Activated naive CD4-positive, alpha-beta T cell treated with anti-CD3 and anti-CD28 coated beads, Interleukin-2, amount 10 ng/mL, durations not matched to agents 7 days and 5 days (primary cell): ENCODE measurements around the gene SLC31A2.
"Not testable (repeated sequence)": the region's sequence is repeated elsewhere in the genome, so short reads cannot be mapped to it uniquely, and the experiment has no call there.

ENCODE experiments used
- CTCF ChIA-PET: fragments of 350-600 bp; sonication (Branson Sonifier 250); formaldehyde crosslinking; loops from one replicate; lab custom pipeline; 2021; ENCODE audit warnings: antibody characterized with exemption; lab: Charles Lee
- DNase-seq: peaks from one replicate; pipeline ENCODE4 v3.0.0-alpha.2; 2020
- H3K27ac Mint-ChIP-seq: one replicate; pipeline ENCODE4 v1.8.0; 2021; ENCODE audit warnings: mild to moderate bottlenecking, moderate library complexity, mixed read lengths
- H3K27me3 Mint-ChIP-seq: one replicate; pipeline ENCODE4 v1.8.0; 2021; ENCODE audit warnings: mild to moderate bottlenecking, mixed read lengths
- H3K36me3 Mint-ChIP-seq: one replicate; pipeline ENCODE4 v1.8.0; 2021; ENCODE audit warnings: mixed read lengths
- H3K4me1 Mint-ChIP-seq: one replicate; pipeline ENCODE4 v1.8.0; 2021; ENCODE audit warnings: mixed read lengths
- H3K4me3 Mint-ChIP-seq: one replicate; pipeline ENCODE4 v1.8.0; 2021; ENCODE audit warnings: mild to moderate bottlenecking, moderate library complexity, mixed read lengths
- H3K9me3 Mint-ChIP-seq: one replicate; pipeline ENCODE4 v1.8.0; 2021; ENCODE audit warnings: mixed read lengths

The SLC31A2 gene, protein sequence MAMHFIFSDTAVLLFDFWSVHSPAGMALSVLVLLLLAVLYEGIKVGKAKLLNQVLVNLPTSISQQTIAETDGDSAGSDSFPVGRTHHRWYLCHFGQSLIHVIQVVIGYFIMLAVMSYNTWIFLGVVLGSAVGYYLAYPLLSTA

GRCh38 chr9:113150670-113151611 is at the start of gene SLC31A2:
Gene SLC31A2 (plus strand): TSS chr9:113151007. CDS start chr9:113151075, 68 bp downstream.
- H3K4me3 Mint-ChIP-seq: peak within 1 kb of the TSS; percentile 76
- DNase-seq: peak; percentile 90
- H3K9me3 Mint-ChIP-seq: no peaks in the 10 kb centered on the region
- peaks cover 26% of the 10 kb centered on the region for H3K4me1 Mint-ChIP-seq
- CTCF ChIA-PET: interaction anchor here (1.0 to 3.5 kb wide), 4 partner anchors 25 to 124 kb away, joined by 3 to 19 read pairs (median 4); partner anchors contain the start of genes CDC26 and PRPF4
- H3K27me3 Mint-ChIP-seq: peaks cover 25% of the 10 kb centered on the region
- H3K27ac Mint-ChIP-seq: peak within 1 kb of the TSS; percentile 42
- peaks cover 4% of the 10 kb centered on the region for H3K36me3 Mint-ChIP-seq

DNA sequence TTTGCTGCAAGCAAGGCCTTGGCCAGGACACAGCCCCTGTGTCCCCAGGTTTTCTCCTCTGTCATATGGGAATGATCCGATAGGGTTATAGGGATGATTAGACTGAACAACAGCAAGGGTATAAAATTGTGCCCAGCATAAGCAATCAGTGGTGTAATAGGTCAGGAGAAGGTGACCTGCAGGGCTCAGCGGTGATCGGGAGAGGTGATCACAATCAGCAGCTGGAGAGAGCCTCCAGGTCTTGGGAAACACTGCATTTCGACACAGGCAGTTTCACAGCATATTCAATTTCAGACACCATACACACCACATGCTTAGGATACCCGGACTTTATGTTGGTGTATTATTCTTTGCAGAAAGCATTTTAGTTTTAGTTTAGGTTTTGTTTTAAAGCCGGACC is 45.5 kb upstream of the SLC31A2 start:
- CTCF ChIA-PET: not testable (repeated sequence)

DNA sequence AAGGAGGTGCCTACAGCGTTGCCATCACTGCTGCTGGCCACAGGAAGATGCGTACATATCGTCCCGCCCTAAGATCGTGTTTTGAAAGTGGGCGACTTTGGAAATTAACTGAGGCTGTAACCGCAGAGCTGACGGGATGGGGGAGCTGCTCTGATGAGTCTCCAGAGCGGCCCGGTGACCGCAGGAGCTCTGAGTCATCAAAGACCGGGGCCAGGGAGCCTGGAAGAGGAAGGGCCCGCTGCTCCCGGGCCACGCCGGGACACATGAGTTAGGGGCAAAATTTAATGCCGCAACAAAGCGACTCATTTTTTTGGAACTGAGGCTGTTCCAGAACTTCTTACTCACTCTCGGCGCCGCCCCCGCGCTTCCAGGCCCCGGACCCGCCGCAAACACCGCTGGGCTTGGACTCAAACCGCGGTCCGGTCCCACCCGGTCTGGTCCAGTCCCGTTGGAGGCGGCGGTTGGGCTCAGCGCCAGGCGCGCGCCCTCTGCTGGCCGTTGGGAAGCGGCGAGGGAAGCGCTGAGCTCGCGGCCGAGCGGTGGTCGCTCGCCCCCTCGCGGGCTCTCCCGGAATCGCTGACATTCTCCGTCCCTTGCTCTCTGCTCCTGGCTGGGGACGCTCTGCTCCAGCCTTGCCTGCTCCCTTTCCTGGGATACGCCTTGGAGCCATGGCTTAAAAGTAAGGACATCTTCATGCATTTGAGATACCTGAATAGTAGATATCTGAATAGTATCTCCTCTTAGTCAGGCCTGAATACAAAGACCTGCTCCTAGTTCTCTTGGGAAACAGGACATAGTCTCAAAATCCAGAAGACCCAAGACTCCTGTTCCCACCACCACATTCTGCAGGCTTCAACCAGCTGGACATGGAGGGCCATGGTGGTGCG is 39.5 kb upstream of the SLC31A2 start:
- H3K27me3 Mint-ChIP-seq, H3K36me3 Mint-ChIP-seq, H3K4me1 Mint-ChIP-seq, H3K4me3 Mint-ChIP-seq, DNase-seq, H3K27ac Mint-ChIP-seq, H3K9me3 Mint-ChIP-seq: not testable (repeated sequence)
- CTCF ChIA-PET: interaction anchor here (0.9 to 2.4 kb wide), 13 partner anchors 10 to 266 kb away, joined by 3 to 19 read pairs (median 4); partner anchors contain the start of gene SLC31A2

More for the DNA sequence above, 45.5 kb upstream of the SLC31A2 start:
- not testable (repeated sequence) for H3K9me3 Mint-ChIP-seq, H3K36me3 Mint-ChIP-seq, H3K27me3 Mint-ChIP-seq, H3K27ac Mint-ChIP-seq, H3K4me3 Mint-ChIP-seq, DNase-seq, H3K4me1 Mint-ChIP-seq

GRCh38 chr9:113112706-113113510 is 37.9 kb upstream of the SLC31A2 start:
- not testable (repeated sequence) for H3K9me3 Mint-ChIP-seq, H3K4me3 Mint-ChIP-seq, DNase-seq, H3K36me3 Mint-ChIP-seq, H3K27me3 Mint-ChIP-seq, H3K27ac Mint-ChIP-seq, H3K4me1 Mint-ChIP-seq
- CTCF ChIA-PET: interaction anchor here (0.6 to 2.4 kb wide), 22 partner anchors 10 to 1200 kb away, joined by 3 to 19 read pairs (median 4); partner anchors contain the start of genes CDC26, PRPF4 and SLC31A2

DNA sequence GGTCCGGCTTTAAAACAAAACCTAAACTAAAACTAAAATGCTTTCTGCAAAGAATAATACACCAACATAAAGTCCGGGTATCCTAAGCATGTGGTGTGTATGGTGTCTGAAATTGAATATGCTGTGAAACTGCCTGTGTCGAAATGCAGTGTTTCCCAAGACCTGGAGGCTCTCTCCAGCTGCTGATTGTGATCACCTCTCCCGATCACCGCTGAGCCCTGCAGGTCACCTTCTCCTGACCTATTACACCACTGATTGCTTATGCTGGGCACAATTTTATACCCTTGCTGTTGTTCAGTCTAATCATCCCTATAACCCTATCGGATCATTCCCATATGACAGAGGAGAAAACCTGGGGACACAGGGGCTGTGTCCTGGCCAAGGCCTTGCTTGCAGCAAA is 32.0 kb upstream of the SLC31A2 start:
- H3K9me3 Mint-ChIP-seq, H3K4me3 Mint-ChIP-seq, H3K4me1 Mint-ChIP-seq, H3K27me3 Mint-ChIP-seq, DNase-seq, H3K36me3 Mint-ChIP-seq, CTCF ChIA-PET, H3K27ac Mint-ChIP-seq: not testable (repeated sequence)

GRCh38 chr9:113125386-113126035 is 25.3 kb upstream of the SLC31A2 start:
- no peaks in the 10 kb centered on the region for H3K36me3 Mint-ChIP-seq
- H3K27me3 Mint-ChIP-seq: peaks cover 16% of the 10 kb centered on the region
- no peaks in the 10 kb centered on the region for H3K9me3 Mint-ChIP-seq
- DNase-seq: no peak
- peaks cover 3% of the 10 kb centered on the region for H3K4me1 Mint-ChIP-seq
- CTCF ChIA-PET: interaction anchor here (1.2 kb wide), 1 partner anchor 26 kb away, joined by 3 read pairs; the partner anchor contains the start of gene SLC31A2
- H3K27ac Mint-ChIP-seq: no peak overlapping the region
- H3K4me3 Mint-ChIP-seq: no peak overlapping the region

DNA sequence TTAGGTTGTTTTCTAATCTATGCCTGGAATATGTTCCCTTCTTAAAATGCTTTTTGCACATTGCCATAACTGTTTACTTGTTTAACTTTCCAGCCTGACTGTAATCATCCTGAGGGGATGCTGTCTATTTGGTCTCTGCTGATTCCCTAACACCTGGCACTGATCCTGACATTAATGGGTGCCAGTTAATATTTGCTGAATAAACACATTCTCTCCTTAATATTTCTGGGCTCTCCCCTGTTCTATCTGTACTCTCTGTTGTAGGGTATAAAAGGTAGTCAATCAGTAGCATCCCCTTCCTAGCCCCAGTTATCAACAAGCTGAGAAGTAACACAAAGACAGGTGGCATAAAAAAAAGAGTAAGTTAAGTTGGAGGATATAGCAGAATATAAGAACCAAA is 21.3 kb upstream of the SLC31A2 start:
- CTCF ChIA-PET: interaction anchor here (1.4 kb wide), 1 partner anchor 9 kb away, joined by 3 read pairs; no protein-coding TSS in a partner anchor
- Mint-ChIP-seq H3K9me3 (no peaks in the 10 kb centered on the region), H3K27me3 (peaks cover 18% of the 10 kb centered on the region), H3K4me1 (peaks cover 3% of the 10 kb centered on the region), H3K27ac (no peak overlapping the region), H3K36me3 (no peaks in the 10 kb centered on the region), H3K4me3 (no peak overlapping the region)
- no peak for DNase-seq

DNA sequence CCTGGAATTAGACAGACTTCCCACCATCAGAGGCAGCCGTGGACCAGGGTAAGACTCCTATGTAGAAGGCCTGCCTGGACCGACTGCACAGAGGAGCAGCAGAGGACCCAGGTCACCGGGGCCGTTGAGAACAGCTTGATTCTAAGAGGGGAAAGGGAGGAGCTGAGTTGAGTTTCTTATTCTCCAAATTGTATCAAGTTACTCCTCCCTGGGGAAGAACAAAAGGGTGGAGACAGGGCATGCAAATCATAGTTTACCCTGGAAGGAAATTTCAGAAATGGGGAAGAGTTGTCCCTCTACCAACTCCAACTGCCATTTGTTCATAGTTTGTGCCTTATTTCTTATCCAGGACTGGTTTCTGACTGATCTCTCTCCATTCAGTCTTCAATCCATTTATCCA is 20.9 kb upstream of the SLC31A2 start:
- Mint-ChIP-seq H3K9me3 (no peaks in the 10 kb centered on the region), H3K27me3 (peaks cover 15% of the 10 kb centered on the region), H3K4me1 (peaks cover 3% of the 10 kb centered on the region), H3K36me3 (no peaks in the 10 kb centered on the region), H3K4me3 (no peak overlapping the region), H3K27ac (no peak overlapping the region)
- DNase-seq: no peak
- CTCF ChIA-PET: interaction anchor here (1.4 kb wide), 1 partner anchor 9 kb away, joined by 3 read pairs; no protein-coding TSS in a partner anchor

DNA sequence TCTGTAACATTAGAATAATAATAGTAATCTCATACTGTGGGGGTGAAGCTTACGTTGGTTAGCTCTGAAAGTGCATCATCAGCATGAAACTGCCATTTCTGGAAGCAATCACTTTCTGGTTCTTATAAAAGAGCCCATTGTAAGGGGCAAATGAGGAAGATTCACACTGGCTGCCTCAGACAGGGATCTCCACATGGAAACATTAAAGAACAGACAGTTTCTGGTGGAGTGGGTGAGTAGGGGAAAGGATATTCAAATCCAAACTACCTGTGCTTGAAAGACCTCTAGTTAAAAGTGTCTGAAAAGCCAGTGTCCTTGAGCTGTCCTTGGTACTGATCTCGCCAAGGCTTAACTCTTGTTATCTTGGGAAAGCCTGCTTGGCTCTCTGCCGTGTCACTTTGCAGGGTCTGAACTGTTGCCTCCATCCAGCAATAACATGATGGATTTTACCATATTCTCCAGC is 19.1 kb upstream of the SLC31A2 start:
- no peak overlapping the region for H3K27ac Mint-ChIP-seq
- CTCF ChIA-PET: no interaction called here
- H3K27me3 Mint-ChIP-seq: peaks cover 18% of the 10 kb centered on the region
- H3K4me3 Mint-ChIP-seq: no peak overlapping the region
- H3K9me3 Mint-ChIP-seq: no peaks in the 10 kb centered on the region
- DNase-seq: peak; percentile 46
- no peaks in the 10 kb centered on the region for H3K4me1 Mint-ChIP-seq
- H3K36me3 Mint-ChIP-seq: no peaks in the 10 kb centered on the region

DNA sequence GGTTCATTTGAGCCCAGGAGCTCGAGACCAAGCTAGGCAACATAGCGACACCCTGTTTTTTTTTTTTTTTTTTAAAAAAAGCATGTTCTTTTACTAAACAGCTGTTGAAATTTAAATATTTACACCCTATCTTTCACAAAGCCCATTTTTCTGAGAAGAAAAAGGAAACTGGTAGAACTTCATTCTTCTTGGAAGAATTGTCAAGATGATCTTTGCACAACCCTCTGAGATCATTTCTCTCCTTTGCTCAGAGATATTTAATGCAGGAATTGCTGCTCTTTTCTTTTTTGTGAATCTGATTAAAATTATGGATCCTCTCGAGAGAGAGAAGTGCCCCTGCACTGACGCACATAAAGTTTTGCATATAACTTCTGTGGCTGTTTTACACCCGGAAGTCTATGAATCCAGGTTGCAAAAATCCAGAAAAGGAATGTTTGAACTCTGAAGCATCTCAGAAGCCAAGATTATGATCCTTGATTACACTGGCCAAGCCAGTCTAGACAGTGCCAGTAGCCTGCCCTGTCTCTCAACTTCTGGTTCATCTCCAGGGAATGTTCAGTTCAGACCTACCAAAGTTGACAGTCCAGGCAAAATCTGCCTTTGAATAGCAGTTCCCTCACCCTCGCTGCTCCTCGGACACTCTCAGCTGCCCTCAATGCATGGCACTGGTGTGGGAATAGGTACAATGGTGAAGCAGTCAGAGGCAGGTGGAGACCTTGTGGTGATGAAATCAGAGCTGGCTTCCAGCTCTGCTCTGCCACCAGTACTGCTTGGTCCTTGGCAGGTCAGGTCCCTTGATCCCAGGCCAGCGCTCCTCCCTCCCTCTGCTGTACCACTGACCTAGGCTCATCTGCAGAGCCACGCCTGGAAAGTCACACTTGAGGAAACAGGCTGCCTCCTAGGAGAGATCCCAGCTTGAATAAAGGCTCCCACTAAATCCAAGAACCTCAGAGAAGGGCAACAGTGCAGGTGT is 13.3 kb upstream of the SLC31A2 start:
- Mint-ChIP-seq H3K9me3 (peaks cover 2% of the 10 kb centered on the region), H3K4me3 (no peak overlapping the region), H3K27me3 (peaks cover 12% of the 10 kb centered on the region), H3K36me3 (no peaks in the 10 kb centered on the region), H3K4me1 (no peaks in the 10 kb centered on the region), H3K27ac (no peak overlapping the region)
- CTCF ChIA-PET: interaction anchor here (1.2 to 1.6 kb wide), 2 partner anchors 7 to 25 kb away, joined by 3 to 4 read pairs; no protein-coding TSS in a partner anchor
- DNase-seq: no peak

DNA sequence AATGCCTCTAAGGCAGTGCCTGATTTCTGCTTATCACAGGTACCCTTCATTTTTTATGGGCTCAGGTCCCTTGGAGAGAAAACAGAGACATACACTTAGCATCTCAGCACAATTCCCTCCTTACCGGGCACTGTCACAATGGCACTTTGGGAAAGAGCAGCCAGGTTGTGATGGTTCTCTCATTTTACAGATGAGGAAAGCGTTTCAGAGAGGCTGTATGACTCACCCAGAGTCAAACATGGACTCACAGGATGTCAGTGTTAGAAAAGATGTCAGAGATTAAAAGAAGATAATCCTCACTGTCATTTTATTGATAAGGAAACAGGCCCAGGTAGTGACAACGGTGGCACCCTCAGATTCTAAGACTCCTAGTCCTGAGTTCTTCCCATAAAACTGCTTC is 12.0 kb upstream of the SLC31A2 start:
- Mint-ChIP-seq H3K27ac (no peak overlapping the region), H3K27me3 (peaks cover 12% of the 10 kb centered on the region), H3K4me3 (no peak overlapping the region), H3K36me3 (no peaks in the 10 kb centered on the region), H3K4me1 (no peaks in the 10 kb centered on the region), H3K9me3 (peaks cover 3% of the 10 kb centered on the region)
- no peak for DNase-seq
- CTCF ChIA-PET: interaction anchor here (1.6 kb wide), 1 partner anchor 9 kb away, joined by 3 read pairs; no protein-coding TSS in a partner anchor
